GM12878 (cell line): Measurements from ENCODE around the gene STAM2. TPM values are rescaled to one million over a fixed set of nuclear protein-coding genes. Genes with fewer than 3 reads are reported as not detected.

Source experiments
- ATAC-seq: fragments of 200-7000 bp; cut with Tn5 transposase; 3 replicates; pipeline ENCODE4 v1.9.1; 2020; ENCODE audit warnings: mild to moderate bottlenecking, moderate library complexity
- BruUV-seq: library from RNA; stranded (reverse); fragments of 400-500 nt; replicated peaks from 2 replicates; lab custom pipeline; 2021; lab: Mats Ljungman, UMichigan
- CTCF ChIA-PET: fragments of 300-600 bp; sonication (Branson Sonifier 250); formaldehyde crosslinking; extraction: SDS; loops from one replicate; lab custom pipeline; 2021; ENCODE audit warnings: inconsistent platforms; lab: Yijun Ruan, JAX
- POLR2A ChIA-PET: fragments of 350-600 bp; formaldehyde crosslinking; extraction: SDS; loops from one replicate; lab custom pipeline; 2021; ENCODE audit warnings: inconsistent platforms; lab: Charles Lee
- RAD21 ChIA-PET: fragments of 300-600 bp; sonication (Branson Sonifier 250); formaldehyde crosslinking; loops from one replicate; lab custom pipeline; 2023; ENCODE audit warnings: antibody characterized with exemption; ENCODE audit not compliant: unreplicated experiment; lab: Charles Lee
- SMC1A ChIA-PET: fragments of 300-600 bp; sonication (Branson Sonifier 250); formaldehyde crosslinking; loops from one replicate; lab custom pipeline; 2023; ENCODE audit not compliant: unreplicated experiment, uncharacterized antibody; lab: Charles Lee
- DNase-seq: peaks from one replicate; pipeline ENCODE4 v3.0.0-alpha.2; 2011; ENCODE audit warnings: low read depth, low spot score
- FAIRE-seq: peaks from 3 replicates; lab custom pipeline; 2011; peaks lifted over from hg19 to GRCh38; lab: Jason Lieb, UNC
- H2AFZ ChIP-seq: 2 replicates; pipeline ENCODE4 v1.6.0; 2011; ENCODE audit warnings: low read depth, low read length, control low read depth; ENCODE audit not compliant: control insufficient read depth
- H3K27ac ChIP-seq: 2 replicates; pipeline ENCODE4 v1.5.1; 2011; ENCODE audit warnings: control low read depth; ENCODE audit not compliant: control insufficient read depth, insufficient read depth
- H3K27me3 ChIP-seq, 2 experiments: replicated peaks in 1 of 2; 2 replicates each; pipeline versions ENCODE4 v1.6.0 to v1.6.1; 2011; ENCODE audit warnings: low read length in 1 of 2; ENCODE audit not compliant: control insufficient read depth in 2 of 2, insufficient read depth in 2 of 2
- H3K36me3 ChIP-seq, 2 experiments: 2 replicates each; pipeline ENCODE4 v1.5.1; 2011; ENCODE audit warnings: low read length in 1 of 2; ENCODE audit not compliant: control insufficient read depth in 2 of 2, insufficient read depth in 2 of 2
- H3K4me1 ChIP-seq: 2 replicates; pipeline ENCODE4 v1.6.1; 2011; ENCODE audit warnings: mild to moderate bottlenecking, low read length, moderate library complexity, mixed read lengths; ENCODE audit not compliant: control insufficient read depth, insufficient read depth
- H3K4me2 ChIP-seq: 2 replicates; pipeline ENCODE4 v1.6.0; 2011; ENCODE audit warnings: control low read depth; ENCODE audit not compliant: control insufficient read depth, insufficient read depth
- H3K4me3 ChIP-seq: fragments of 200-600 bp; sonication (generic); 2 replicates; pipeline ENCODE4 v1.5.1; 2016
- H3K79me2 ChIP-seq: 2 replicates; pipeline ENCODE4 v1.6.0; 2011; ENCODE audit warnings: low read length; ENCODE audit not compliant: control insufficient read depth, insufficient read depth
- H3K9ac ChIP-seq: 2 replicates; pipeline ENCODE4 v1.8.0; 2011; ENCODE audit warnings: low read length, control low read depth, mixed read lengths; ENCODE audit not compliant: control insufficient read depth, insufficient read depth
- H3K9me3 ChIP-seq: replicated peaks from 3 replicates; pipeline ENCODE4 v1.5.1; 2011; ENCODE audit warnings: mild to moderate bottlenecking, low read length; ENCODE audit not compliant: control insufficient read depth, insufficient read depth
- H4K20me1 ChIP-seq: 2 replicates; pipeline ENCODE4 v1.6.0; 2011; ENCODE audit not compliant: control insufficient read depth, insufficient read depth
- CTCF ChIP-seq, 3 experiments: IDR thresholded peaks in 2 of 3; conservative IDR thresholded peaks in 1 of 3; 2 replicates each; pipeline ENCODE4 v1.5.1; 2011; ENCODE audit warnings: low read depth in 3 of 3, low read length in 3 of 3, mild to moderate bottlenecking in 3 of 3, control low read depth in 2 of 3, moderate library complexity in 2 of 3, inconsistent platforms in 1 of 3, mixed read lengths in 1 of 3; ENCODE audit not compliant: control insufficient read depth in 2 of 3, insufficient read depth in 1 of 3; ENCODE audit errors: extremely low read depth in 1 of 3
- CUX1 ChIP-seq: IDR thresholded peaks from 2 replicates; pipeline ENCODE4 v1.6.1; 2012; ENCODE audit warnings: improper control_type of control experiment, low read depth, low read length; ENCODE audit not compliant: insufficient replicate concordance
- JUND ChIP-seq: IDR thresholded peaks from 2 replicates; pipeline ENCODE4 v1.6.1; 2012; ENCODE audit warnings: low read depth, mild to moderate bottlenecking, low read length, improper control_type of control experiment, moderate library complexity
- MTA3 ChIP-seq: IDR thresholded peaks from 2 replicates; pipeline ENCODE4 v1.6.1; 2012; ENCODE audit warnings: low read length, inconsistent platforms, borderline replicate concordance
- MYB ChIP-seq: fragments of 150-350 bp; IDR thresholded peaks from 2 replicates; pipeline ENCODE4 v1.6.1; 2014; ENCODE audit warnings: mild to moderate bottlenecking, low read depth, low read length, borderline replicate concordance
- NRF1 ChIP-seq: conservative IDR thresholded peaks from 2 replicates; pipeline ENCODE4 v1.6.1; 2011; ENCODE audit warnings: mild to moderate bottlenecking, low read depth, low read length, improper control_type of control experiment
- PML ChIP-seq: IDR thresholded peaks from 2 replicates; pipeline ENCODE4 v1.6.1; 2012; ENCODE audit warnings: low read length, inconsistent platforms
- POU2F2 ChIP-seq: IDR thresholded peaks from 3 replicates; pipeline ENCODE4 v1.6.1; 2011; ENCODE audit warnings: low read depth, mild to moderate bottlenecking, low read length, borderline replicate concordance
- SMAD5 ChIP-seq: IDR thresholded peaks from 2 replicates; pipeline ENCODE4 v1.6.1; 2016; ENCODE audit warnings: antibody characterized with exemption, low read depth
- SMARCA5 ChIP-seq: fragments of 450-650 bp; IDR thresholded peaks from 2 replicates; pipeline ENCODE4 v1.6.1; 2017; ENCODE audit warnings: mild to moderate bottlenecking
- SP1 ChIP-seq: IDR thresholded peaks from one replicate; pipeline ENCODE4 v1.6.1; 2011; ENCODE audit warnings: low read depth, low read length
- TAF1 ChIP-seq: IDR thresholded peaks from 2 replicates; pipeline ENCODE4 v1.6.1; 2011; ENCODE audit warnings: mild to moderate bottlenecking, low read depth, low read length, borderline replicate concordance
- ZNF592 ChIP-seq: fragments of 450-650 bp; IDR thresholded peaks from 2 replicates; pipeline ENCODE4 v1.6.1; 2017; ENCODE audit warnings: mild to moderate bottlenecking, moderate library complexity
- ZNF622 ChIP-seq: fragments of 450-650 bp; IDR thresholded peaks from 2 replicates; pipeline ENCODE4 v1.6.1; 2017; ENCODE audit warnings: mild to moderate bottlenecking, inconsistent platforms
- WGBS: methylation state at CpG from one replicate; pipeline ENCODE4 v1.1.6; 2016; ENCODE audit warnings: low lambda C conversion rate; ENCODE audit not compliant: insufficient replicate concordance, insufficient coverage; ENCODE audit errors: missing lambda C conversion rate; 5-methylcytosine and 5-hydroxymethylcytosine counted together
- in situ Hi-C: fragments of 300-500 bp; cut with MboI; formaldehyde crosslinking; loops from 9 replicates; pipeline ENCODE4 v1.14.3; 2018; ENCODE audit warnings: mixed read lengths
- intact Hi-C: fragments of 100-400 bp; cut with micrococcal nuclease; formaldehyde crosslinking; loops from one replicate; pipeline ENCODE4 v1.14.2; 2022; ENCODE audit not compliant: unreplicated experiment
- polyA plus RNA-seq, 11 experiments: library from polyadenylated mRNA; depleted of rRNA in 4 of 11; unstranded in 6 of 11; stranded (reverse) in 5 of 11; fragments of >200 nt; fragmentation: Nextera tagmentation in 4 of 11; fragmentation: Illumina TruSeq in 1 of 11; extraction: Ambion mirVana in 4 of 11; extraction: Trizol in 1 of 11; gene quantifications; 1 replicate in 1 of 11; 2 replicates in 10 of 11; pipeline versions ENCODE4 v1.2.1 to v1.2.3, GENCODE V29; 2011 to 2016; ENCODE audit warnings: inconsistent platforms in 2 of 11, missing spikeins in 2 of 11, low read depth in 1 of 11
- total RNA-seq, 4 experiments: library from RNA; depleted of rRNA in 3 of 4; stranded (reverse); fragments of >200 nt in 3 of 4; fragmentation: Illumina TruSeq in 1 of 4; extraction: Trizol in 1 of 4; gene quantifications; 2 replicates each; pipeline versions ENCODE4 v1.2.1 to v1.2.3, GENCODE V29; 2013 to 2021

The STAM2 gene
- total and polyA plus RNA-seq, 10 of the 15 experiments (the other 5 are each of a cell fraction or from before 2014, with no cell fraction given), result 4.4 to 21.6 (median 16.2) TPM

GRCh38 chr2:152067823-152068222 is 107.7 kb downstream of the STAM2 start:
- BruUV-seq, result no TSS peak
- no peak for DNase-seq
- ChIA-PET CTCF (no interaction called here), POLR2A (no interaction called here), RAD21 (no interaction called here), SMC1A (no interaction called here)
- no peak for FAIRE-seq
- Histone ChIP-seq H4K20me1 (no peaks in the 10 kb centered on the region), H2AFZ (no peak overlapping the region; the same call in 1 of the 2 replicates), H3K4me2 (no peak overlapping the region), H3K4me1 (peaks cover 11% of the 10 kb centered on the region), H3K27me3 (no peaks in the 10 kb centered on the region), H3K36me3 (no peaks in the 10 kb centered on the region), H3K9me3 (no peaks in the 10 kb centered on the region; the same call in 2 of the 3 replicates), H3K4me3 (no peak overlapping the region), H3K27ac (no peak overlapping the region), H3K79me2 (no peaks in the 10 kb centered on the region), H3K9ac (no peak overlapping the region)
- intact Hi-C loops, result no loop called here
- WGBS, result 100% methylated on average over 1 of the region's 1 CpG
- no peak for ATAC-seq
- in situ Hi-C loops, result no loop called here
- TF ChIP-seq MYB, result no peak
- no peak for TF ChIP-seq ZNF622
- no peak for TF ChIP-seq ZNF592
- TF ChIP-seq PML, result no peak
- no peak for TF ChIP-seq NRF1
- no peak for TF ChIP-seq SP1
- no peak for TF ChIP-seq JUND
- TF ChIP-seq MTA3, result no peak
- TF ChIP-seq POU2F2, result no peak
- no peak for TF ChIP-seq TAF1
- no peak for TF ChIP-seq CUX1
- TF ChIP-seq CTCF (IDR thresholded peaks at IDR 0.05 in 2 of 3, conservative IDR thresholded peaks at IDR 0.05 in 1 of 3; ENCODE audit: control insufficient read depth in 2 of 3, extremely low read depth in 1 of 3, insufficient read depth in 1 of 3, low read depth in 3 of 3, low read length in 3 of 3), result no peak
- no peak for TF ChIP-seq SMAD5
- TF ChIP-seq SMARCA5, result no peak
